KMS-11 (cell line): ENCODE data around the gene CHRDL1.

Experiments used
- H2AFZ ChIP-seq: fragments of 200-600 bp; sonication (generic); 2 replicates; pipeline ENCODE4 v1.6.1; 2016; ENCODE audit warnings: antibody characterized with exemption, mixed run types, low read depth
- H3K27ac ChIP-seq: fragments of 200-600 bp; sonication (generic); 2 replicates; pipeline ENCODE4 v1.6.1; 2016; ENCODE audit warnings: mild to moderate bottlenecking, mixed run types
- H3K27me3 ChIP-seq: fragments of 200-600 bp; sonication (generic); 2 replicates; pipeline ENCODE4 v1.6.1; 2017; ENCODE audit warnings: mild to moderate bottlenecking, low read depth, mixed run types, moderate library complexity; ENCODE audit not compliant: insufficient read depth
- H3K36me3 ChIP-seq: fragments of 200-600 bp; sonication (generic); 2 replicates; pipeline ENCODE4 v1.6.1; 2017; ENCODE audit warnings: mild to moderate bottlenecking, mixed run types; ENCODE audit not compliant: insufficient read depth
- H3K4me1 ChIP-seq: fragments of 200-600 bp; sonication (generic); 2 replicates; pipeline ENCODE4 v1.6.1; 2016; ENCODE audit warnings: mild to moderate bottlenecking, low read depth, mixed run types; ENCODE audit not compliant: poor library complexity, severe bottlenecking
- H3K4me2 ChIP-seq: fragments of 200-600 bp; sonication (generic); 2 replicates; pipeline ENCODE4 v1.7.0; 2016; ENCODE audit warnings: mild to moderate bottlenecking, mixed run types
- H3K4me3 ChIP-seq: fragments of 200-600 bp; sonication (generic); IDR thresholded peaks from 2 replicates; pipeline ENCODE4 v1.6.1; 2017; ENCODE audit warnings: low read depth, low read length, mixed read lengths; ENCODE audit not compliant: insufficient read depth
- H3K79me2 ChIP-seq: fragments of 200-600 bp; sonication (generic); 2 replicates; pipeline ENCODE4 v1.6.1; 2016; ENCODE audit warnings: low read depth, mixed run types; ENCODE audit not compliant: insufficient read depth
- H3K9ac ChIP-seq: fragments of 200-600 bp; sonication (generic); 2 replicates; pipeline ENCODE4 v1.6.1; 2016; ENCODE audit warnings: mild to moderate bottlenecking, mixed run types
- H4K20me1 ChIP-seq: fragments of 200-600 bp; sonication (generic); 2 replicates; pipeline ENCODE4 v1.6.1; 2016; ENCODE audit warnings: mild to moderate bottlenecking, mixed run types; ENCODE audit not compliant: insufficient read depth
- TF ChIP-seq, protein P1 (sequence below): fragments of 200-600 bp; sonication (generic); conservative IDR thresholded peaks from 2 replicates; pipeline ENCODE4 v1.6.1; 2017; ENCODE audit warnings: low read depth, mild to moderate bottlenecking, antibody characterized with exemption, low read length, moderate library complexity, mixed read lengths

Gene CHRDL1

DNA sequence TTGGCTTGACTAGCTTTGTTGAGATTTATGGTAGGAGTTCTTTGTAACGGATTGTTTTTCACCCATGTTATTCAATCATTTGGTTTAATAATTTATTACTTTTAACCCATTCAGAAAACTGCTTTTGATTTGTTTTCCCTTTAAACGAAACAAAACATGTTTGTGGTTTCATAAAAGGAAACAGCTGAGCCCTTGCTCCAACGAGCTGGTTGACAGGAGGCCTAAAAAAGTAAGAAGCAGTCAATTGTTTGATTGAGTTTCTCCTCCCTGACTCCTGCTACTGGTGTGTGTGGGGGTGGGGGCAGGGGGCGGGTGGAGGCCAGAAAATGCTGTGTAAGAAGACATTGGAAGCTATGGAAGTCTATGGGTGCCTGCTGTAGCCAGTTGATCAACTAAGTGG, 102.8 kb downstream of the CHRDL1 start:
- H3K4me2 ChIP-seq = no peak overlapping the region

DNA sequence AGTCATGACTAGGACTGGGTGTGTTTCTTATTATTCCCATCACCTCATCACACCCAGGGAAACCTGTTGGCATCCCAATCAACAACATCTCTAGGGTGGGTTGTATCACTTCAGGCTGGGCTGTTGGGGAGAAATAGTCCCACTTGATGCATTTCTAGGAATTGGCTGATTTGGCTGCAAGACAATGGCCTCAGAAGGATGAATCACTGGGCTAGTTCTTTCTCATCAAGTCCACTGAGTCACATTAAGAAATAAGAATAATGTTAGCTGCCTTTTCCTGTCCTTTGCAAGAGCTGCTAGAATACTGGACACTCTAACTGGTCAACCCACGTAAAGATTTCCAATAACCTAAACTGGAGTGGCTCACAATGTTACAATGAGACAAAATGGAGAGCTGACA, 104.2 kb downstream of the CHRDL1 start:
- H3K4me2 ChIP-seq = no peak overlapping the region
- H3K27ac ChIP-seq = no peak overlapping the region
- H4K20me1 ChIP-seq = no peaks in the 10 kb centered on the region

More for the DNA sequence above, 102.8 kb downstream of the CHRDL1 start:
- Histone ChIP-seq H4K20me1 (no peaks in the 10 kb centered on the region), H3K27ac (no peak overlapping the region), H3K4me3 (no peak overlapping the region), H3K79me2 (no peaks in the 10 kb centered on the region), H3K36me3 (no peaks in the 10 kb centered on the region), H2AFZ (no peak overlapping the region), H3K4me1 (no peaks in the 10 kb centered on the region), H3K9ac (no peak overlapping the region), H3K27me3 (no peaks in the 10 kb centered on the region)
- TF ChIP-seq, protein P1, sequence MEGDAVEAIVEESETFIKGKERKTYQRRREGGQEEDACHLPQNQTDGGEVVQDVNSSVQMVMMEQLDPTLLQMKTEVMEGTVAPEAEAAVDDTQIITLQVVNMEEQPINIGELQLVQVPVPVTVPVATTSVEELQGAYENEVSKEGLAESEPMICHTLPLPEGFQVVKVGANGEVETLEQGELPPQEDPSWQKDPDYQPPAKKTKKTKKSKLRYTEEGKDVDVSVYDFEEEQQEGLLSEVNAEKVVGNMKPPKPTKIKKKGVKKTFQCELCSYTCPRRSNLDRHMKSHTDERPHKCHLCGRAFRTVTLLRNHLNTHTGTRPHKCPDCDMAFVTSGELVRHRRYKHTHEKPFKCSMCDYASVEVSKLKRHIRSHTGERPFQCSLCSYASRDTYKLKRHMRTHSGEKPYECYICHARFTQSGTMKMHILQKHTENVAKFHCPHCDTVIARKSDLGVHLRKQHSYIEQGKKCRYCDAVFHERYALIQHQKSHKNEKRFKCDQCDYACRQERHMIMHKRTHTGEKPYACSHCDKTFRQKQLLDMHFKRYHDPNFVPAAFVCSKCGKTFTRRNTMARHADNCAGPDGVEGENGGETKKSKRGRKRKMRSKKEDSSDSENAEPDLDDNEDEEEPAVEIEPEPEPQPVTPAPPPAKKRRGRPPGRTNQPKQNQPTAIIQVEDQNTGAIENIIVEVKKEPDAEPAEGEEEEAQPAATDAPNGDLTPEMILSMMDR = no peak

DNA sequence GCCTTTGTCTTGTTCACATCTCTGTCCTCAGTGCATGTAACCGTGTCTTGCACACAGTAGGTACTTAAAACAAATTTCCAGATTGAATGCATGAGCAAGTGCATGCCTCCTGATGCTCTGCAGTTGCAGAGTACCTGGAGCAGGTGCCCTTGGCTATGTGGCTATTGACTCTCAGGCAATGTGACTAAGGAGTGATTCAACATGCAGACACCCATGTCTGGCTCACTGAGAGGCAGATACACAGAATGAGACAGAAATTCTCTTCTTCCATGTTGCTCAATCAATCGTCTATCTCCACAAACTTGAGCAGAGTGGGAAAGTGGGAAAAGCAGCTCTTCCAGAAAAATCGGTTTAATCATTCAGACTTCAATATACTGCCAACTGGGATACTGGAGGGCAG, 111.0 kb downstream of the CHRDL1 start:
- TF ChIP-seq, protein P1 = no peak
- Histone ChIP-seq H4K20me1 (no peaks in the 10 kb centered on the region), H3K4me3 (no peak overlapping the region), H3K79me2 (no peaks in the 10 kb centered on the region), H3K4me2 (no peak overlapping the region), H3K9ac (no peak overlapping the region), H3K27me3 (no peaks in the 10 kb centered on the region), H2AFZ (no peak overlapping the region), H3K36me3 (no peaks in the 10 kb centered on the region), H3K4me1 (no peaks in the 10 kb centered on the region), H3K27ac (no peak overlapping the region)

More for the DNA sequence above, 104.2 kb downstream of the CHRDL1 start:
- H3K9ac ChIP-seq = no peak overlapping the region
- TF ChIP-seq, protein P1 = no peak
- H3K4me1 ChIP-seq = no peaks in the 10 kb centered on the region
- no peak overlapping the region for H3K4me3 ChIP-seq
- H2AFZ ChIP-seq = no peak overlapping the region
- no peaks in the 10 kb centered on the region for H3K27me3 ChIP-seq
- no peaks in the 10 kb centered on the region for H3K79me2 ChIP-seq
- H3K36me3 ChIP-seq = no peaks in the 10 kb centered on the region

DNA sequence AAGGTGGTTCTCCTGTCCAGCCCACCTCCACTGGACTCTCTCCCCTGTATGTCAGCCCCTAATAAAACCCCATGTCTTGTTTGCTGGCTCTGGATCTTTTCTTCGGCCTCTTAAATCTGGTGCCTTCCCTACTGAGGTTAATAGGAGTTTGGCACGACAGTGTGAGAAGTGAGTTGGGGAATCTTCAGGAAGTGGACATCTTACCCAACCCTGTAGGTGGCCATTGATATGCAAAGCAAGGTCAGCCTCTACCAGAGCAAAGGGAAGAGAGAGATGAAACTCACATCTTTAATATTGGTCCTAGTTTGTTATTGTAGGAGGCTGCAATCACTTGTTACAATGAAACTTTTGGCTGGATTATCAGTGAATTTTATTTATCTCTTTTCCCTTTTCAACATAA, 111.7 kb downstream of the CHRDL1 start:
- Histone ChIP-seq H3K4me2 (no peak overlapping the region), H4K20me1 (no peaks in the 10 kb centered on the region), H3K36me3 (no peaks in the 10 kb centered on the region), H3K79me2 (no peaks in the 10 kb centered on the region), H3K27me3 (no peaks in the 10 kb centered on the region), H3K27ac (no peak overlapping the region), H3K4me1 (no peaks in the 10 kb centered on the region), H2AFZ (no peak overlapping the region), H3K9ac (no peak overlapping the region), H3K4me3 (no peak overlapping the region)
- TF ChIP-seq, protein P1 = no peak
